HG02588 (cell line): Measurements from ENCODE around the gene SCGB1D4.
"Not testable (repeated sequence)": the region's sequence is repeated elsewhere in the genome, so short reads cannot be mapped to it uniquely, and the experiment has no call there.

ENCODE experiments used
- ATAC-seq: cut with Tn5 transposase; IDR thresholded peaks from one replicate; pipeline ENCODE4 v1.9.1; 2021; ENCODE audit warnings: mild to moderate bottlenecking, moderate library complexity; ENCODE audit not compliant: unreplicated experiment

The SCGB1D4 gene

GRCh38 chr11:62298975-62299374, at the start of gene SCGB1D4:
Gene SCGB1D4 (minus strand): TSS chr11:62299075. CDS start chr11:62299010, 65 bp downstream.
- ATAC-seq: no peak

GRCh38 chr11:62345861-62346260, 47.0 kb upstream of the SCGB1D4 start:
- no peak for ATAC-seq

GRCh38 chr11:62344210-62344609, 45.3 kb upstream of the SCGB1D4 start:
- ATAC-seq: no peak

- not testable (repeated sequence) for ATAC-seq
Measured at GRCh38 chr11:62343646-62344190, 44.8 kb upstream of the SCGB1D4 start.

- no peak for ATAC-seq
Measured at GRCh38 chr11:62341588-62341987, 42.7 kb upstream of the SCGB1D4 start.

GRCh38 chr11:62340269-62340901, 41.5 kb upstream of the SCGB1D4 start:
- no peak for ATAC-seq

- ATAC-seq: no peak
Measured at GRCh38 chr11:62338218-62338617, 39.3 kb upstream of the SCGB1D4 start.

GRCh38 chr11:62337303-62338181, 38.7 kb upstream of the SCGB1D4 start, which contains the start of gene ASRGL1:
Gene ASRGL1 (plus strand): TSS chr11:62337448. CDS start chr11:62337978, 530 bp downstream.
- ATAC-seq: no peak

- not testable (repeated sequence) for ATAC-seq
Measured at GRCh38 chr11:62336949-62337302, 38.1 kb upstream of the SCGB1D4 start.

GRCh38 chr11:62333768-62334167, 34.9 kb upstream of the SCGB1D4 start:
- ATAC-seq: no peak

GRCh38 chr11:62331264-62331663, 32.4 kb upstream of the SCGB1D4 start:
- not testable (repeated sequence) for ATAC-seq

GRCh38 chr11:62327541-62327940, 28.7 kb upstream of the SCGB1D4 start:
- ATAC-seq: not testable (repeated sequence)

GRCh38 chr11:62326719-62327118, 27.8 kb upstream of the SCGB1D4 start:
- ATAC-seq: not testable (repeated sequence)

- ATAC-seq: not testable (repeated sequence)
Measured at GRCh38 chr11:62325781-62326180, 26.9 kb upstream of the SCGB1D4 start.

- no peak for ATAC-seq
Measured at GRCh38 chr11:62324731-62325556, 26.1 kb upstream of the SCGB1D4 start.

GRCh38 chr11:62322524-62322923, 23.6 kb upstream of the SCGB1D4 start:
- ATAC-seq: no peak

- ATAC-seq: no peak
Measured at GRCh38 chr11:62315431-62315830, 16.6 kb upstream of the SCGB1D4 start.

- ATAC-seq: no peak
Measured at GRCh38 chr11:62309991-62310390, 11.1 kb upstream of the SCGB1D4 start.

GRCh38 chr11:62307950-62308349, 9.1 kb upstream of the SCGB1D4 start:
- no peak for ATAC-seq

GRCh38 chr11:62306227-62306626, 7.4 kb upstream of the SCGB1D4 start:
- no peak for ATAC-seq

GRCh38 chr11:62295504-62295903, 3.4 kb downstream of the SCGB1D4 start:
- no peak for ATAC-seq
